ENCODE results near the gene BIN1. TPM values are rescaled to one million over a fixed set of nuclear protein-coding genes. Genes with fewer than 3 reads are reported as not detected.

BIN1 gene
- total RNA-seq (2022; extraction: Qiagen RNA extraction): 29.2 to 31.7 TPM (median 30.7 TPM) in 5 replicates

GRCh38 chr2:127106991-127107621 lies at the start of gene BIN1:
TSS of gene BIN1 (minus strand) at chr2:127107154. CDS start at chr2:127106943, 211 bp downstream.

Other genes with a start within 250 kb of the BIN1 start
- gene TEX51, start 208.3 kb downstream of the BIN1 start, total RNA-seq (2022; extraction: Qiagen RNA extraction): not detected in 5 replicates
- gene CYP27C1, start 113.1 kb upstream of the BIN1 start, total RNA-seq (2022; extraction: Qiagen RNA extraction): 3.2 to 4.2 TPM (median 3.7 TPM) in 5 replicates
- 39.2 to 48.3 TPM (median 42.6 TPM) in 5 replicates for gene ERCC3, start 187.0 kb upstream of the BIN1 start, total RNA-seq (2022; extraction: Qiagen RNA extraction)